Activated B cell treated with CpG ODN at 0.5 μM for 24 hours (primary cell): ENCODE measurements around the gene ITGB3BP. TPM values are rescaled to one million over a fixed set of nuclear protein-coding genes. Genes with fewer than 3 reads are reported as not detected.

Source experiments
- ATAC-seq: fragments of 200-7000 bp; cut with Tn5 transposase; one replicate; pipeline ENCODE4 v1.10.0; 2021; ENCODE audit warnings: low read depth, mild to moderate bottlenecking, moderate library complexity
- CTCF ChIA-PET: fragments of 350-600 bp; sonication (Branson Sonifier 250); formaldehyde crosslinking; loops from one replicate; lab custom pipeline; 2021; ENCODE audit warnings: antibody characterized with exemption; lab: Charles Lee
- POLR2A ChIA-PET: fragments of 350-600 bp; sonication (Branson Sonifier 250); formaldehyde crosslinking; loops from one replicate; lab custom pipeline; 2021; ENCODE audit warnings: antibody characterized with exemption; lab: Charles Lee
- DNase-seq: peaks from one replicate; pipeline ENCODE4 v3.0.0; 2022
- H3K27ac Mint-ChIP-seq: one replicate; pipeline ENCODE4 v1.8.0; 2020; ENCODE audit warnings: mixed read lengths
- H3K27me3 Mint-ChIP-seq: one replicate; pipeline ENCODE4 v1.8.0; 2021; ENCODE audit warnings: mixed read lengths
- H3K36me3 Mint-ChIP-seq: one replicate; pipeline ENCODE4 v1.8.0; 2021; ENCODE audit warnings: low read depth, mixed read lengths
- H3K4me1 Mint-ChIP-seq: one replicate; pipeline ENCODE4 v1.8.0; 2021; ENCODE audit warnings: mixed read lengths
- H3K4me3 Mint-ChIP-seq: one replicate; pipeline ENCODE4 v1.8.0; 2020; ENCODE audit warnings: mild to moderate bottlenecking, mixed read lengths
- H3K9me3 Mint-ChIP-seq: one replicate; pipeline ENCODE4 v1.8.0; 2020; ENCODE audit warnings: mixed read lengths
- CTCF ChIP-seq: fragments of 200-600 bp; IDR thresholded peaks from one replicate; pipeline ENCODE4 v1.8.0; 2022; ENCODE audit warnings: antibody characterized with exemption, mild to moderate bottlenecking
- intact Hi-C: fragments of 100-400 bp; cut with micrococcal nuclease; formaldehyde crosslinking; loops from one replicate; pipeline ENCODE4 v1.15.1; 2024
- total RNA-seq: library from RNA; stranded (reverse); gene quantifications from 2 replicates; pipeline ENCODE4 v1.2.3, GENCODE V29; 2022

ITGB3BP gene
- total RNA-seq, 1 donor from 2014 or later: 24.9 TPM

DNA sequence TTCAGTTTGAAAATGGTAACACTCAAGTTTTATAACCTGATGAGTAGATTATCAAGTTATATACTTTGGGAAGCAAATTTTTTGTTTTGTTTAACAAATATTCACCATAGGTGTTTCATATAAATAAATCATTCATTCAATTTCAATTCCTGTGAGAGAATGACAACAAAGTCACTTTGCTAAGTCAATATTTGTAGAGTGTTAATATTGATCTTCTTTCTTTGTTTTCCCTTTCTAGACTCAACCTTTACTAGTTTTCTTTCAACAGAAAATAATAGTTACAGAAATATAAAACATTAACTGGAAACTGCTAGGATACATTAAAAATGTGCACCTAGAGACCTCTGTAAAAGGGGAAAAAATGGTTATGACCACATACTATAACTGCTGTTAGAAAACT is 11.4 kb upstream of the ITGB3BP start:
- ChIA-PET POLR2A (no interaction called here), CTCF (no interaction called here)
- intact Hi-C loops: no loop called here
- H3K36me3 Mint-ChIP-seq: peaks cover 21% of the 10 kb centered on the region
- H3K27ac Mint-ChIP-seq: no peak overlapping the region
- ATAC-seq (no peak), DNase-seq (no peak)
- H3K9me3 Mint-ChIP-seq: no peaks in the 10 kb centered on the region
- no peaks in the 10 kb centered on the region for H3K4me1 Mint-ChIP-seq
- H3K4me3 Mint-ChIP-seq: no peak overlapping the region
- no peak for TF ChIP-seq CTCF
- no peaks in the 10 kb centered on the region for H3K27me3 Mint-ChIP-seq

GRCh38 chr1:63533931-63534330 is 10.9 kb upstream of the ITGB3BP start:
- intact Hi-C loops: no loop called here
- DNase-seq: no peak
- H3K36me3 Mint-ChIP-seq: peaks cover 21% of the 10 kb centered on the region
- H3K27me3 Mint-ChIP-seq: no peaks in the 10 kb centered on the region
- ChIA-PET POLR2A (no interaction called here), CTCF (no interaction called here)
- TF ChIP-seq CTCF: no peak
- H3K4me1 Mint-ChIP-seq: no peaks in the 10 kb centered on the region
- no peak for ATAC-seq
- no peak overlapping the region for H3K27ac Mint-ChIP-seq
- H3K9me3 Mint-ChIP-seq: no peaks in the 10 kb centered on the region
- H3K4me3 Mint-ChIP-seq: no peak overlapping the region

DNA sequence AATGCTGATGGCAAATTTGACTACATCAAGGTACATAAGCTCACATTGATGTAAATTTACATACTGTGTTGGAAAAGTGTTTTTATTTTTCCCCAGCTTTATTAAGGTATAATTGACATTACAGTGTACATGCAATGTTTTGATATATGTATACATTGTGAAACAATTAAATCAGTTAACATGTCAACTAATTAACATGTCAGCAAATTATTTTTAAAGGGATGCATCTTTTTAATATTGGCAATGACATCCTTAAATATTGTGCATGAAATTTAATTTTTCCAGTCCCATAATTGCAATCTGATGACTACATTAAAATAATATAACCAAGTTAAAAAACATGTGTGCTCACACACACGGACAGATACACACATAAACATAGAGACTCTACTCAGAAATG is 9.7 kb upstream of the ITGB3BP start:
- ATAC-seq: no peak
- H3K4me3 Mint-ChIP-seq: no peak overlapping the region

GRCh38 chr1:63524201-63524600 is 1.2 kb upstream of the ITGB3BP start:
- ATAC-seq: no peak
- ChIA-PET CTCF (no interaction called here), POLR2A (interaction anchor here (1.1 kb wide), 1 partner anchor 1088 kb away, joined by 4 read pairs; no protein-coding TSS in a partner anchor)
- Mint-ChIP-seq H3K27ac (peak overlapping the region; percentile 98), H3K4me1 (peaks cover 22% of the 10 kb centered on the region), H3K9me3 (no peaks in the 10 kb centered on the region), H3K4me3 (peak overlapping the region; percentile 97), H3K27me3 (no peaks in the 10 kb centered on the region), H3K36me3 (peaks cover 25% of the 10 kb centered on the region)
- TF ChIP-seq CTCF: no peak
- intact Hi-C loops: loop anchor here (5.0 to 10.0 kb wide), 4 partner anchors 202 to 839 kb away; partner anchors contain the start of genes ATG4C, DOCK7 and FOXD3
- DNase-seq: no peak

More for the DNA sequence above, 9.7 kb upstream of the ITGB3BP start:
- intact Hi-C loops: no loop called here
- H3K36me3 Mint-ChIP-seq: peaks cover 27% of the 10 kb centered on the region
- POLR2A ChIA-PET: no interaction called here
- no peaks in the 10 kb centered on the region for H3K9me3 Mint-ChIP-seq
- no peaks in the 10 kb centered on the region for H3K4me1 Mint-ChIP-seq
- no peak for DNase-seq
- CTCF ChIA-PET: no interaction called here
- H3K27me3 Mint-ChIP-seq: no peaks in the 10 kb centered on the region
- no peak overlapping the region for H3K27ac Mint-ChIP-seq
- no peak for TF ChIP-seq CTCF

- CTCF ChIA-PET: no interaction called here
- H3K36me3 Mint-ChIP-seq: peaks cover 25% of the 10 kb centered on the region
- H3K27me3 Mint-ChIP-seq: no peaks in the 10 kb centered on the region
- peak overlapping the region; percentile 97 for H3K4me3 Mint-ChIP-seq
- peak; percentile 7 for ATAC-seq
- H3K9me3 Mint-ChIP-seq: no peaks in the 10 kb centered on the region
- POLR2A ChIA-PET: interaction anchor here (0.6 to 1.1 kb wide), 3 partner anchors 14 to 1543 kb away, joined by 3 to 4 read pairs (median 3); no protein-coding TSS in a partner anchor
- no peak for TF ChIP-seq CTCF
- peak overlapping the region; percentile 98 for H3K27ac Mint-ChIP-seq
- no peak for DNase-seq
- intact Hi-C loops: loop anchor here (1.0 to 10.0 kb wide), 9 partner anchors 71 to 1897 kb away; partner anchors contain the start of genes ALG6, ATG4C, DOCK7 and FOXD3
- peaks cover 22% of the 10 kb centered on the region for H3K4me1 Mint-ChIP-seq
These were observed 713 bp upstream of the ITGB3BP start for GRCh38 chr1:63523738-63524137.
